SKM-1 (cell line): ENCODE results near the gene GATD1.
A peak's percentile ranks its signal among the peaks of the same experiment; 100 is the strongest.

ENCODE experiments used
- DNase-seq: peaks from one replicate; lab custom pipeline; 2025; ENCODE audit not compliant: unreplicated experiment; lab: John Stamatoyannopoulos, UW

Gene GATD1

GRCh38 chr11:729492-730074 is 47.7 kb downstream of the GATD1 start:
- DNase-seq: no peak

- DNase-seq: no peak
Observed at GRCh38 chr11:728901-729491, 48.3 kb downstream of the GATD1 start.

GRCh38 chr11:727859-728748 is 49.2 kb downstream of the GATD1 start:
- DNase-seq: peak; percentile 47

GRCh38 chr11:727281-727701 is 50.0 kb downstream of the GATD1 start:
- DNase-seq: no peak

GRCh38 chr11:726278-727220 is 50.7 kb downstream of the GATD1 start:
- no peak for DNase-seq

- no peak for DNase-seq
Observed at GRCh38 chr11:725624-726202, 51.6 kb downstream of the GATD1 start.

- no peak for DNase-seq
Observed at GRCh38 chr11:724778-725386, 52.4 kb downstream of the GATD1 start.

GRCh38 chr11:724049-724777 is 53.1 kb downstream of the GATD1 start:
- DNase-seq: no peak

GRCh38 chr11:723120-723883 is 54.0 kb downstream of the GATD1 start:
- DNase-seq: no peak

GRCh38 chr11:722346-722811 is 54.9 kb downstream of the GATD1 start:
- DNase-seq: no peak

GRCh38 chr11:721741-722345 is 55.4 kb downstream of the GATD1 start:
- DNase-seq: no peak

- DNase-seq: no peak
Observed at GRCh38 chr11:721247-721740, 56.0 kb downstream of the GATD1 start.

GRCh38 chr11:720642-721246 is 56.5 kb downstream of the GATD1 start:
- DNase-seq: no peak

GRCh38 chr11:720017-720641 is 57.2 kb downstream of the GATD1 start:
- DNase-seq: no peak

- no peak for DNase-seq
Observed at GRCh38 chr11:719214-720016, 57.9 kb downstream of the GATD1 start.
